ENCODE measurements around the gene ATG12. TPM values are rescaled to one million over a fixed set of nuclear protein-coding genes. Genes with fewer than 3 reads are reported as not detected.

Gene ATG12
- total RNA-seq, 1 experiment from 2014 or later, result 39.9 TPM

DNA sequence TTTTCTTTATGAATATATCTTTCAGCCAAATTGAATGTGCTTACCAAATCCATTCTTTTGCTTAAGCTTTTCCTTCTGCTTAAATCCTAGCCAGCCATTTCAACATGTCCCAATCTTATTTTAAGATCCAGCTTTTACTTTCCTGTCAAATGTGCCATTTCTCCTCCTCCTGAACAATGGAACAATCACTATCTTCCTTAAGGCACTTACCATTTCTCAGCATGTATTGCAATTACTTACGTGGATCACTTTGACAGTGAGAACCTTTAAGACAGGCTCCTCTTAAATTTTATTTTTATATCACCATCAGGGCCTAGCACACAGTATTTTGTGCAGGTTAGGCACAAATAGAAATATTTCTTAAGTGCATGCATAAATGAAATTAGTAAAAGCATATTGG is 20.5 kb downstream of the ATG12 start:
- CTCF ChIA-PET, result no interaction called here
- H3K9me3 Mint-ChIP-seq, result peaks cover 18% of the 10 kb centered on the region
- DNase-seq (ENCODE audit: low spot score), result no peak
- POLR2A ChIA-PET, result no interaction called here
- no peak overlapping the region for H3K27ac Mint-ChIP-seq
- ATAC-seq, result no peak
- H3K4me1 Mint-ChIP-seq, result peaks cover 4% of the 10 kb centered on the region
- peaks cover 8% of the 10 kb centered on the region for H3K36me3 Mint-ChIP-seq
- peaks cover 4% of the 10 kb centered on the region for H3K27me3 Mint-ChIP-seq (ENCODE audit: low read depth)
- no peak for TF ChIP-seq IRF2 (CRISPR knock-in tag; IDR thresholded peaks at IDR 0.05; ENCODE audit: borderline replicate concordance, low read depth)
- TF ChIP-seq, protein P1, sequence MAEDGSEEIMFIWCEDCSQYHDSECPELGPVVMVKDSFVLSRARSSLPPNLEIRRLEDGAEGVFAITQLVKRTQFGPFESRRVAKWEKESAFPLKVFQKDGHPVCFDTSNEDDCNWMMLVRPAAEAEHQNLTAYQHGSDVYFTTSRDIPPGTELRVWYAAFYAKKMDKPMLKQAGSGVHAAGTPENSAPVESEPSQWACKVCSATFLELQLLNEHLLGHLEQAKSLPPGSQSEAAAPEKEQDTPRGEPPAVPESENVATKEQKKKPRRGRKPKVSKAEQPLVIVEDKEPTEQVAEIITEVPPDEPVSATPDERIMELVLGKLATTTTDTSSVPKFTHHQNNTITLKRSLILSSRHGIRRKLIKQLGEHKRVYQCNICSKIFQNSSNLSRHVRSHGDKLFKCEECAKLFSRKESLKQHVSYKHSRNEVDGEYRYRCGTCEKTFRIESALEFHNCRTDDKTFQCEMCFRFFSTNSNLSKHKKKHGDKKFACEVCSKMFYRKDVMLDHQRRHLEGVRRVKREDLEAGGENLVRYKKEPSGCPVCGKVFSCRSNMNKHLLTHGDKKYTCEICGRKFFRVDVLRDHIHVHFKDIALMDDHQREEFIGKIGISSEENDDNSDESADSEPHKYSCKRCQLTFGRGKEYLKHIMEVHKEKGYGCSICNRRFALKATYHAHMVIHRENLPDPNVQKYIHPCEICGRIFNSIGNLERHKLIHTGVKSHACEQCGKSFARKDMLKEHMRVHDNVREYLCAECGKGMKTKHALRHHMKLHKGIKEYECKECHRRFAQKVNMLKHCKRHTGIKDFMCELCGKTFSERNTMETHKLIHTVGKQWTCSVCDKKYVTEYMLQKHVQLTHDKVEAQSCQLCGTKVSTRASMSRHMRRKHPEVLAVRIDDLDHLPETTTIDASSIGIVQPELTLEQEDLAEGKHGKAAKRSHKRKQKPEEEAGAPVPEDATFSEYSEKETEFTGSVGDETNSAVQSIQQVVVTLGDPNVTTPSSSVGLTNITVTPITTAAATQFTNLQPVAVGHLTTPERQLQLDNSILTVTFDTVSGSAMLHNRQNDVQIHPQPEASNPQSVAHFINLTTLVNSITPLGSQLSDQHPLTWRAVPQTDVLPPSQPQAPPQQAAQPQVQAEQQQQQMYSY (CRISPR knock-in tag; IDR thresholded peaks at IDR 0.05), result no peak
- TF ChIP-seq, protein P2, sequence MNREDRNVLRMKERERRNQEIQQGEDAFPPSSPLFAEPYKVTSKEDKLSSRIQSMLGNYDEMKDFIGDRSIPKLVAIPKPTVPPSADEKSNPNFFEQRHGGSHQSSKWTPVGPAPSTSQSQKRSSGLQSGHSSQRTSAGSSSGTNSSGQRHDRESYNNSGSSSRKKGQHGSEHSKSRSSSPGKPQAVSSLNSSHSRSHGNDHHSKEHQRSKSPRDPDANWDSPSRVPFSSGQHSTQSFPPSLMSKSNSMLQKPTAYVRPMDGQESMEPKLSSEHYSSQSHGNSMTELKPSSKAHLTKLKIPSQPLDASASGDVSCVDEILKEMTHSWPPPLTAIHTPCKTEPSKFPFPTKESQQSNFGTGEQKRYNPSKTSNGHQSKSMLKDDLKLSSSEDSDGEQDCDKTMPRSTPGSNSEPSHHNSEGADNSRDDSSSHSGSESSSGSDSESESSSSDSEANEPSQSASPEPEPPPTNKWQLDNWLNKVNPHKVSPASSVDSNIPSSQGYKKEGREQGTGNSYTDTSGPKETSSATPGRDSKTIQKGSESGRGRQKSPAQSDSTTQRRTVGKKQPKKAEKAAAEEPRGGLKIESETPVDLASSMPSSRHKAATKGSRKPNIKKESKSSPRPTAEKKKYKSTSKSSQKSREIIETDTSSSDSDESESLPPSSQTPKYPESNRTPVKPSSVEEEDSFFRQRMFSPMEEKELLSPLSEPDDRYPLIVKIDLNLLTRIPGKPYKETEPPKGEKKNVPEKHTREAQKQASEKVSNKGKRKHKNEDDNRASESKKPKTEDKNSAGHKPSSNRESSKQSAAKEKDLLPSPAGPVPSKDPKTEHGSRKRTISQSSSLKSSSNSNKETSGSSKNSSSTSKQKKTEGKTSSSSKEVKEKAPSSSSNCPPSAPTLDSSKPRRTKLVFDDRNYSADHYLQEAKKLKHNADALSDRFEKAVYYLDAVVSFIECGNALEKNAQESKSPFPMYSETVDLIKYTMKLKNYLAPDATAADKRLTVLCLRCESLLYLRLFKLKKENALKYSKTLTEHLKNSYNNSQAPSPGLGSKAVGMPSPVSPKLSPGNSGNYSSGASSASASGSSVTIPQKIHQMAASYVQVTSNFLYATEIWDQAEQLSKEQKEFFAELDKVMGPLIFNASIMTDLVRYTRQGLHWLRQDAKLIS (CRISPR knock-in tag; IDR thresholded peaks at IDR 0.05; ENCODE audit: borderline replicate concordance), result no peak
- no peak for TF ChIP-seq NR3C1 (CRISPR knock-in tag; conservative IDR thresholded peaks at IDR 0.05; ENCODE audit: low read depth)
- TF ChIP-seq ZNF317 (CRISPR knock-in tag; IDR thresholded peaks at IDR 0.05; ENCODE audit: borderline replicate concordance, low read depth), result no peak
- no peak for TF ChIP-seq NR2C2 (CRISPR knock-in tag; IDR thresholded peaks at IDR 0.05)
- no peak for TF ChIP-seq TP53 (CRISPR knock-in tag; IDR thresholded peaks at IDR 0.05)
- no peak for TF ChIP-seq NFE2L1 (CRISPR knock-in tag; IDR thresholded peaks at IDR 0.05)
- TF ChIP-seq, protein P3, sequence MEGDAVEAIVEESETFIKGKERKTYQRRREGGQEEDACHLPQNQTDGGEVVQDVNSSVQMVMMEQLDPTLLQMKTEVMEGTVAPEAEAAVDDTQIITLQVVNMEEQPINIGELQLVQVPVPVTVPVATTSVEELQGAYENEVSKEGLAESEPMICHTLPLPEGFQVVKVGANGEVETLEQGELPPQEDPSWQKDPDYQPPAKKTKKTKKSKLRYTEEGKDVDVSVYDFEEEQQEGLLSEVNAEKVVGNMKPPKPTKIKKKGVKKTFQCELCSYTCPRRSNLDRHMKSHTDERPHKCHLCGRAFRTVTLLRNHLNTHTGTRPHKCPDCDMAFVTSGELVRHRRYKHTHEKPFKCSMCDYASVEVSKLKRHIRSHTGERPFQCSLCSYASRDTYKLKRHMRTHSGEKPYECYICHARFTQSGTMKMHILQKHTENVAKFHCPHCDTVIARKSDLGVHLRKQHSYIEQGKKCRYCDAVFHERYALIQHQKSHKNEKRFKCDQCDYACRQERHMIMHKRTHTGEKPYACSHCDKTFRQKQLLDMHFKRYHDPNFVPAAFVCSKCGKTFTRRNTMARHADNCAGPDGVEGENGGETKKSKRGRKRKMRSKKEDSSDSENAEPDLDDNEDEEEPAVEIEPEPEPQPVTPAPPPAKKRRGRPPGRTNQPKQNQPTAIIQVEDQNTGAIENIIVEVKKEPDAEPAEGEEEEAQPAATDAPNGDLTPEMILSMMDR (IDR thresholded peaks at IDR 0.05), result no peak
- no peak for TF ChIP-seq FOXJ3 (CRISPR knock-in tag; IDR thresholded peaks at IDR 0.05; ENCODE audit: borderline replicate concordance)
- TF ChIP-seq, protein P4, sequence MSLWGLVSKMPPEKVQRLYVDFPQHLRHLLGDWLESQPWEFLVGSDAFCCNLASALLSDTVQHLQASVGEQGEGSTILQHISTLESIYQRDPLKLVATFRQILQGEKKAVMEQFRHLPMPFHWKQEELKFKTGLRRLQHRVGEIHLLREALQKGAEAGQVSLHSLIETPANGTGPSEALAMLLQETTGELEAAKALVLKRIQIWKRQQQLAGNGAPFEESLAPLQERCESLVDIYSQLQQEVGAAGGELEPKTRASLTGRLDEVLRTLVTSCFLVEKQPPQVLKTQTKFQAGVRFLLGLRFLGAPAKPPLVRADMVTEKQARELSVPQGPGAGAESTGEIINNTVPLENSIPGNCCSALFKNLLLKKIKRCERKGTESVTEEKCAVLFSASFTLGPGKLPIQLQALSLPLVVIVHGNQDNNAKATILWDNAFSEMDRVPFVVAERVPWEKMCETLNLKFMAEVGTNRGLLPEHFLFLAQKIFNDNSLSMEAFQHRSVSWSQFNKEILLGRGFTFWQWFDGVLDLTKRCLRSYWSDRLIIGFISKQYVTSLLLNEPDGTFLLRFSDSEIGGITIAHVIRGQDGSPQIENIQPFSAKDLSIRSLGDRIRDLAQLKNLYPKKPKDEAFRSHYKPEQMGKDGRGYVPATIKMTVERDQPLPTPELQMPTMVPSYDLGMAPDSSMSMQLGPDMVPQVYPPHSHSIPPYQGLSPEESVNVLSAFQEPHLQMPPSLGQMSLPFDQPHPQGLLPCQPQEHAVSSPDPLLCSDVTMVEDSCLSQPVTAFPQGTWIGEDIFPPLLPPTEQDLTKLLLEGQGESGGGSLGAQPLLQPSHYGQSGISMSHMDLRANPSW (CRISPR knock-in tag; conservative IDR thresholded peaks at IDR 0.05; ENCODE audit: low read depth), result no peak
- TF ChIP-seq ZNF396 (CRISPR knock-in tag; IDR thresholded peaks at IDR 0.05; ENCODE audit: borderline replicate concordance), result no peak
- TF ChIP-seq, protein P5, sequence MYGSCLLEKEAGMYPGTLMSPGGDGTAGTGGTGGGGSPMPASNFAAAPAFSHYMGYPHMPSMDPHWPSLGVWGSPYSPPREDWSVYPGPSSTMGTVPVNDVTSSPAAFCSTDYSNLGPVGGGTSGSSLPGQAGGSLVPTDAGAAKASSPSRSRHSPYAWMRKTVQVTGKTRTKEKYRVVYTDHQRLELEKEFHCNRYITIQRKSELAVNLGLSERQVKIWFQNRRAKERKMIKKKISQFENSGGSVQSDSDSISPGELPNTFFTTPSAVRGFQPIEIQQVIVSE (CRISPR knock-in tag; IDR thresholded peaks at IDR 0.05; ENCODE audit: borderline replicate concordance), result no peak
- TF ChIP-seq RORB (CRISPR knock-in tag; IDR thresholded peaks at IDR 0.05), result no peak
- no peak for TF ChIP-seq ELF4 (CRISPR knock-in tag; IDR thresholded peaks at IDR 0.05; ENCODE audit: low read depth)
- TF ChIP-seq KAT7 (CRISPR knock-in tag; IDR thresholded peaks at IDR 0.05; ENCODE audit: borderline replicate concordance), result no peak
- no peak overlapping the region for H3K4me3 Mint-ChIP-seq

Measured in WTC11 (cell line).